ENCODE data around the gene COX5B. TPM values are rescaled to one million over a fixed set of nuclear protein-coding genes. Genes with fewer than 3 reads are reported as not detected.

Gene COX5B
- total and polyA plus RNA-seq, 10 of the 15 experiments (the other 5 are each of a cell fraction or from before 2014, with no cell fraction given) = 69.5 to 518 (median 363) TPM

DNA sequence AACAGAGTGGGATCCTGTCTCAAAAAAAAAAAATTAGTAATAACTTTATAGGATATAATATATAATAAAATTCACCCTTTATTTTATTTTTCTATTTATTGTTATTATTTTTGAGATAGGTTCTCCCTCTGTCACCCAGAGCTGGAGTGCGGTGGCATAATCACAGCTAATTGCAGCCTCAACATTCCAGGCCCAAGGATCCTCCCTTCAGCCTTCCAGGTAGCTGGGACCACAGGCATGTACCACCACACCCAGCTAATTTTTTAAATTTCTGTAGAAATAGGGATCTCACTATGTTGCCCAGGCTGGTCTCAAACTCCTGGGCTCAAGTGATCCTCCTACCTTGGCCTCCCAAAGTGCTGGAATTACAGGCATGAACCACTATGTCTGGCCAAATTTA lies 24.6 kb downstream of the COX5B start:
- ChIA-PET CTCF (interaction anchor here (1.0 to 1.9 kb wide), 3 partner anchors 12 to 80 kb away, joined by 4 to 7 read pairs (median 6); no protein-coding TSS in a partner anchor), POLR2A (no interaction called here), SMC1A (ENCODE audit: uncharacterized antibody, unreplicated experiment) (interaction anchor here (0.6 to 1.1 kb wide), 3 partner anchors 9 to 717 kb away, joined by 3 read pairs; no protein-coding TSS in a partner anchor), RAD21 (ENCODE audit: unreplicated experiment) (interaction anchor here (0.9 kb wide), 1 partner anchor 26 kb away, joined by 3 read pairs; no protein-coding TSS in a partner anchor)
- H2AFZ ChIP-seq (ENCODE audit: control insufficient read depth, low read depth, low read length) = no peak overlapping the region
- peaks cover 9% of the 10 kb centered on the region for H3K4me1 ChIP-seq (ENCODE audit: control insufficient read depth, insufficient read depth, low read length)
- TF ChIP-seq, protein P1, sequence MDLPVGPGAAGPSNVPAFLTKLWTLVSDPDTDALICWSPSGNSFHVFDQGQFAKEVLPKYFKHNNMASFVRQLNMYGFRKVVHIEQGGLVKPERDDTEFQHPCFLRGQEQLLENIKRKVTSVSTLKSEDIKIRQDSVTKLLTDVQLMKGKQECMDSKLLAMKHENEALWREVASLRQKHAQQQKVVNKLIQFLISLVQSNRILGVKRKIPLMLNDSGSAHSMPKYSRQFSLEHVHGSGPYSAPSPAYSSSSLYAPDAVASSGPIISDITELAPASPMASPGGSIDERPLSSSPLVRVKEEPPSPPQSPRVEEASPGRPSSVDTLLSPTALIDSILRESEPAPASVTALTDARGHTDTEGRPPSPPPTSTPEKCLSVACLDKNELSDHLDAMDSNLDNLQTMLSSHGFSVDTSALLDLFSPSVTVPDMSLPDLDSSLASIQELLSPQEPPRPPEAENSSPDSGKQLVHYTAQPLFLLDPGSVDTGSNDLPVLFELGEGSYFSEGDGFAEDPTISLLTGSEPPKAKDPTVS (IDR thresholded peaks at IDR 0.05; ENCODE audit: low read depth, low read length) = no peak
- TF ChIP-seq STAT1 (conservative IDR thresholded peaks at IDR 0.05) (no peak), JUNB (IDR thresholded peaks at IDR 0.05) (no peak), TAF1 (IDR thresholded peaks at IDR 0.05; ENCODE audit: borderline replicate concordance, low read depth, low read length) (no peak), ZNF207 (IDR thresholded peaks at IDR 0.05; ENCODE audit: borderline replicate concordance) (no peak), POLR2AphosphoS5 (IDR thresholded peaks at IDR 0.05; ENCODE audit: low read length) (no peak), NBN (IDR thresholded peaks at IDR 0.05) (no peak), MEF2A (IDR thresholded peaks at IDR 0.05; ENCODE audit: insufficient read depth, low read depth, low read length) (no peak), NFYB (IDR thresholded peaks at IDR 0.05; ENCODE audit: insufficient read depth, low read depth, low read length) (no peak), MTA2 (IDR thresholded peaks at IDR 0.05; ENCODE audit: low read depth) (no peak)
- DNase-seq (ENCODE audit: low read depth, low spot score) (no peak), ATAC-seq (no peak), FAIRE-seq (no peak)
- in situ Hi-C loops (cut with MboI) (no loop called here), intact Hi-C loops (cut with micrococcal nuclease; ENCODE audit: unreplicated experiment) (no loop called here)
- H4K20me1 ChIP-seq (ENCODE audit: control insufficient read depth, insufficient read depth) = no peaks in the 10 kb centered on the region
- WGBS (ENCODE audit: insufficient coverage, insufficient replicate concordance, low lambda C conversion rate, missing lambda C conversion rate) = 100% methylated on average over 1 of the region's 1 CpG
- H3K36me3 ChIP-seq (ENCODE audit: control insufficient read depth in 2 of 2, insufficient read depth in 2 of 2, low read length in 1 of 2) = no peaks in the 10 kb centered on the region
- no peaks in the 10 kb centered on the region for H3K27me3 ChIP-seq (replicated peaks in 1 of 2; ENCODE audit: control insufficient read depth in 2 of 2, insufficient read depth in 2 of 2, low read length in 1 of 2)
- BruUV-seq (replicated peaks) = no TSS peak
- H3K9ac ChIP-seq (ENCODE audit: control insufficient read depth, insufficient read depth, low read length) = no peak overlapping the region
- H3K4me3 ChIP-seq = no peak overlapping the region
- H3K79me2 ChIP-seq (ENCODE audit: control insufficient read depth, insufficient read depth, low read length) = no peaks in the 10 kb centered on the region
- no peaks in the 10 kb centered on the region for H3K9me3 ChIP-seq (replicated peaks; ENCODE audit: control insufficient read depth, insufficient read depth, low read length)
- no peak overlapping the region for H3K4me2 ChIP-seq (ENCODE audit: control insufficient read depth, insufficient read depth)
- no peak overlapping the region for H3K27ac ChIP-seq (ENCODE audit: control insufficient read depth, insufficient read depth)
